Sigmoid colon (tissue), 4 donors: ENCODE data around the gene ZFP42.

ENCODE experiments used
- EP300 ChIP-seq, 4 donors: sonication (generic); formaldehyde crosslinking; IDR thresholded peaks; one replicate each; pipeline ENCODE4 v1.6.1; 2017; ENCODE audit warnings: antibody characterized with exemption in 4 of 4
- POLR2A ChIP-seq, 2 donors: fragments of 450-650 bp; IDR thresholded peaks; one replicate each; pipeline ENCODE4 v1.6.1; 2016; ENCODE audit warnings: antibody characterized with exemption in 2 of 2, mild to moderate bottlenecking in 2 of 2, moderate library complexity in 2 of 2
- TF ChIP-seq, protein P1 (sequence below), 4 experiments: fragments of 450-650 bp in 3 of 4; fragments of 200-600 bp in 1 of 4; IDR thresholded peaks; one replicate each; pipeline ENCODE4 v1.5.1; 2016 to 2019; ENCODE audit warnings: antibody characterized with exemption in 4 of 4, mild to moderate bottlenecking in 3 of 4, moderate library complexity in 2 of 4

- TF ChIP-seq, protein P1, sequence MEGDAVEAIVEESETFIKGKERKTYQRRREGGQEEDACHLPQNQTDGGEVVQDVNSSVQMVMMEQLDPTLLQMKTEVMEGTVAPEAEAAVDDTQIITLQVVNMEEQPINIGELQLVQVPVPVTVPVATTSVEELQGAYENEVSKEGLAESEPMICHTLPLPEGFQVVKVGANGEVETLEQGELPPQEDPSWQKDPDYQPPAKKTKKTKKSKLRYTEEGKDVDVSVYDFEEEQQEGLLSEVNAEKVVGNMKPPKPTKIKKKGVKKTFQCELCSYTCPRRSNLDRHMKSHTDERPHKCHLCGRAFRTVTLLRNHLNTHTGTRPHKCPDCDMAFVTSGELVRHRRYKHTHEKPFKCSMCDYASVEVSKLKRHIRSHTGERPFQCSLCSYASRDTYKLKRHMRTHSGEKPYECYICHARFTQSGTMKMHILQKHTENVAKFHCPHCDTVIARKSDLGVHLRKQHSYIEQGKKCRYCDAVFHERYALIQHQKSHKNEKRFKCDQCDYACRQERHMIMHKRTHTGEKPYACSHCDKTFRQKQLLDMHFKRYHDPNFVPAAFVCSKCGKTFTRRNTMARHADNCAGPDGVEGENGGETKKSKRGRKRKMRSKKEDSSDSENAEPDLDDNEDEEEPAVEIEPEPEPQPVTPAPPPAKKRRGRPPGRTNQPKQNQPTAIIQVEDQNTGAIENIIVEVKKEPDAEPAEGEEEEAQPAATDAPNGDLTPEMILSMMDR (IDR thresholded peaks at IDR 0.05) = no peak
- TF ChIP-seq EP300 (IDR thresholded peaks at IDR 0.05) = no peak
- no peak for TF ChIP-seq POLR2A (IDR thresholded peaks at IDR 0.05)
Measured at GRCh38 chr4:188023682-188024081, 28.1 kb downstream of the ZFP42 start.
